Measurements from ENCODE around the gene CACNA1C. TPM values are rescaled to one million over a fixed set of nuclear protein-coding genes. Genes with fewer than 3 reads are reported as not detected.

CACNA1C gene
- total RNA-seq, 1 experiment from 2014 or later: 1.1 TPM

DNA sequence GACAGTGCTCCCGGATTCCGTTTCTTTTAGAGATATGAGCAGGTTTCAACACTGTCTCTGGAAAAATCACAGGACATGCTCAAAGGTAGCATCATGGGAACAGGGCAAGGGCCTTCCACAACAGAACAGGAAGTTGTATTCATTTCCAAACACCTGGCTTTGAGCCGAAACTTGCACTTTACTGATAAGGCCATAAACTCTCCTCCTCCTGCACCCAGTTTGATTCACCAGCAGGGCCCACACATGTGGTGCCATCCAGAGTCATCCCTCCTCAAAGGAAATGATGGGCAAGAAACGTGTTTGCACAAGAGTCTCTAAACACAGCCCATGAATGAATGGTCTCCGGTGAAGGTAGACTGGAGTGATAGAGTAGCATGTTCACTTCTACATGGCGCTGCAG, 473.6 kb downstream of the CACNA1C start:
- no peak overlapping the region for H3K56ac ChIP-seq (ENCODE audit: insufficient read length, low read depth, low read length)
- no peak for DNase-seq
- no peaks in the 10 kb centered on the region for H3K27me3 ChIP-seq (ENCODE audit: insufficient read depth, low read length)
- H3K9me3 Mint-ChIP-seq: no peaks in the 10 kb centered on the region; a peak in 1 of 5 replicates
- H3K4me2 ChIP-seq (ENCODE audit: insufficient read depth, insufficient read length, low read length): no peak overlapping the region
- H3K4ac ChIP-seq (ENCODE audit: low read depth, low read length): no peak overlapping the region
- H3K23ac ChIP-seq (ENCODE audit: insufficient read length, low read depth, low read length): no peak overlapping the region
- no peak overlapping the region for H4K5ac ChIP-seq (ENCODE audit: insufficient read length, low read depth, low read length)
- H2AK5ac ChIP-seq (ENCODE audit: insufficient read length, low read length): no peak overlapping the region
- H3K36me3 Mint-ChIP-seq (ENCODE audit: insufficient read depth in 1 of 3, low read depth in 3 of 3): no peaks in the 10 kb centered on the region
- peaks cover 5% of the 10 kb centered on the region for H3K27me3 Mint-ChIP-seq (ENCODE audit: low read depth)
- peaks cover 1 to 5% of the 10 kb centered on the region in 2 experiments; a peak in 2 of 4 replicates for H3K4me1 Mint-ChIP-seq
- no peak overlapping the region for H4K91ac ChIP-seq (ENCODE audit: insufficient read length, low read depth, low read length)
- WGBS (ENCODE audit: extremely low coverage, insufficient read length, low lambda C conversion rate): no CpG with 5 or more reads among the region's 6 CpGs
- H3K14ac ChIP-seq (ENCODE audit: insufficient read depth, low read length): no peak overlapping the region
- no peak overlapping the region for H2BK120ac ChIP-seq (ENCODE audit: low read depth, low read length, poor library complexity, severe bottlenecking)
- no peak overlapping the region for H2AFZ ChIP-seq (ENCODE audit: low read length)
- H2BK12ac ChIP-seq (ENCODE audit: insufficient read length, low read depth, low read length): no peak overlapping the region
- no peaks in the 10 kb centered on the region for H4K20me1 ChIP-seq (ENCODE audit: control insufficient read depth, insufficient read depth, insufficient read length)
- H2BK20ac ChIP-seq (ENCODE audit: low read depth, low read length, poor library complexity, severe bottlenecking): no peak overlapping the region
- H3K18ac ChIP-seq (ENCODE audit: insufficient read length, low read depth, low read length): no peak overlapping the region
- TF ChIP-seq, protein P1, sequence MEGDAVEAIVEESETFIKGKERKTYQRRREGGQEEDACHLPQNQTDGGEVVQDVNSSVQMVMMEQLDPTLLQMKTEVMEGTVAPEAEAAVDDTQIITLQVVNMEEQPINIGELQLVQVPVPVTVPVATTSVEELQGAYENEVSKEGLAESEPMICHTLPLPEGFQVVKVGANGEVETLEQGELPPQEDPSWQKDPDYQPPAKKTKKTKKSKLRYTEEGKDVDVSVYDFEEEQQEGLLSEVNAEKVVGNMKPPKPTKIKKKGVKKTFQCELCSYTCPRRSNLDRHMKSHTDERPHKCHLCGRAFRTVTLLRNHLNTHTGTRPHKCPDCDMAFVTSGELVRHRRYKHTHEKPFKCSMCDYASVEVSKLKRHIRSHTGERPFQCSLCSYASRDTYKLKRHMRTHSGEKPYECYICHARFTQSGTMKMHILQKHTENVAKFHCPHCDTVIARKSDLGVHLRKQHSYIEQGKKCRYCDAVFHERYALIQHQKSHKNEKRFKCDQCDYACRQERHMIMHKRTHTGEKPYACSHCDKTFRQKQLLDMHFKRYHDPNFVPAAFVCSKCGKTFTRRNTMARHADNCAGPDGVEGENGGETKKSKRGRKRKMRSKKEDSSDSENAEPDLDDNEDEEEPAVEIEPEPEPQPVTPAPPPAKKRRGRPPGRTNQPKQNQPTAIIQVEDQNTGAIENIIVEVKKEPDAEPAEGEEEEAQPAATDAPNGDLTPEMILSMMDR (conservative IDR thresholded peaks at IDR 0.05): no peak
- H3K79me2 ChIP-seq (ENCODE audit: insufficient read depth, low read length): no peaks in the 10 kb centered on the region
- no peak overlapping the region for H4K8ac ChIP-seq (replicated peaks; ENCODE audit: insufficient read length, low read depth, low read length)
- H3K27ac Mint-ChIP-seq: no peak overlapping the region
- no peak overlapping the region for H2BK15ac ChIP-seq (ENCODE audit: low read depth, low read length)
- H3T11ph ChIP-seq (ENCODE audit: low read length): no peak overlapping the region
- H3K79me1 ChIP-seq (ENCODE audit: insufficient read depth, low read depth, low read length, poor library complexity, severe bottlenecking): no peaks in the 10 kb centered on the region
- no peak overlapping the region for H3K4me3 Mint-ChIP-seq
- H3K23me2 ChIP-seq (ENCODE audit: insufficient read length, low read depth, low read length, poor library complexity, severe bottlenecking): no peaks in the 10 kb centered on the region
- H3K9ac ChIP-seq (ENCODE audit: extremely low read depth, insufficient read length, low read length): no peak overlapping the region
- H2BK5ac ChIP-seq (ENCODE audit: insufficient read length, low read length): no peak overlapping the region
- no peaks in the 10 kb centered on the region for H3K4me1 ChIP-seq (ENCODE audit: insufficient read depth, low read length)
- no peaks in the 10 kb centered on the region for H3K9me3 ChIP-seq (ENCODE audit: control insufficient read depth, low read depth, low read length)
- no peak overlapping the region for H3K27ac ChIP-seq (ENCODE audit: insufficient read length, low read depth, low read length)

Measured in H9 (cell line).